CD4-positive, alpha-beta T cell treated with Interleukin-15 for 4 hours (primary cell): ENCODE measurements around the gene SMYD3.

Experiments
- DNase-seq: peaks from one replicate; pipeline ENCODE4 v3.0.0-alpha.2; 2020; ENCODE audit warnings: low spot score

Gene SMYD3

GRCh38 chr1:246176126-246177024 is 330.7 kb downstream of the SMYD3 start:
- DNase-seq: no peak

DNA sequence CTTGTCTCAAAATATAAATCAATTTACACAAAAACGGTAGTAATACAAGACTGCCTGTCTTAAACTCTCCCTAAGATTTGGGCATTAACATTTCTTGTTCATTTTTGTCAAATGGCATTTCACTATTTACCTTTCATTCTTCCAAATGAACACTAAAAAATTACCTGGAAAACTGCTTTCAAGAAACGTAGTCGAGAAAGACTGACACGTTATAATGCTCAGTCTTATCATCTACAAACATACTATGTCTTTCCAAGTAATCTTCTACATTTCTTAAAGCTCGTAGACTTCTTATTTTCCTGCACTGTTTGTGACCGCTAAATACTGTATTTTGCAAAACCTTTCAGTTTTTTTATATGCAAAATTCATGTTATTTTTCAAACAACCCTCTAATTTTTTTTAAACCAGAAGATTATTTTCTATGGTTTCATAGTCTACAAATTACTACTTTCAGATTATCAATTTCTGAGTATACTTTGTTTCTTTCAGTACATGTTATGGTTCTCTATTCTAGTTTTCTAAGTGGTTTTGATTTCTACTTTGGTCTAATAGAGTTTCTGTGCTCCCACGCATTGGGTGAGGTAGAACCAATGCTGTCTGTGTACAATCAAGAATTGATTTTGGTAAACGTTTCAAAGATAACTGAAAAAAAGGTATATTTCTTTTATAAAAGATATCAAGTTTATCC is 336.4 kb downstream of the SMYD3 start:
- DNase-seq: no peak

DNA sequence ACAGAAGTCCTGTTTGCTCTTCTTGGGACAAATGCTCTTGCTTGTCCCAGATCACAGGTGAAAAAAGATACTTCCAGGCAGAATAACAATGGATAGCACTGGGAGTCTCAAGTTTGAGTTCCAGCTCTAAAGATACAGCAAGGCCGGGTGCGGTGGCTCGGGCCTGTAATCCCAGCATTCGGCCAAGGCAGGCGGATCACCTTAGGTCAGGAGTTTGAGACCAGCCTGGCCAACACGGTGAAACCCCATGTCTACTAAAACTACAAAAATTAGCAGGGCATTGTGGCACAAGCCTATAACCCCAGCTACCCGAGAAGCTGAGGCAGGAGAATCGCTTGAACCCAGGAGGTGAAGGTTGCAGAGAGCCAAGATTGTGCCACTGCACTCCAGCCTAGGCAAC is 337.6 kb downstream of the SMYD3 start:
- no peak for DNase-seq

DNA sequence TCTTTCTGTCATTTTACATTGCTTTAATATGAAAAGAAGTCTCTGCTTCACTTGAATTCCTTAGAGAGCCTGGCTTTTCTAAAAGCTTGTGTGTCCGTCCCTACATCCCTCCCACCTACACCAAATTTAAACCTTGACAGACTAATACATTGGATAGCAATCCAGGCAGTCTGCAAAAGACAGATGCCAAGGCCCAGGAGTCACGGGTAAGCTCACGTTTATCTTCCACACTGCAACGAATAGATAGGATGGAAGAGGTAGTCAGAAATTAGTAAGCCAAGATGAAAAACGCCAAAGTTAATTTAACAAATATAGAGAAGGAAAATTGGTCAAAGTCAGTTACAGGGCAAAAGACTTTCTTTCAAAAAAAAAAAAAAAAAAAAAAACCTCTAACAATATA is 338.1 kb downstream of the SMYD3 start:
- DNase-seq: no peak

GRCh38 chr1:246166841-246167240 is 340.2 kb downstream of the SMYD3 start:
- DNase-seq: no peak

DNA sequence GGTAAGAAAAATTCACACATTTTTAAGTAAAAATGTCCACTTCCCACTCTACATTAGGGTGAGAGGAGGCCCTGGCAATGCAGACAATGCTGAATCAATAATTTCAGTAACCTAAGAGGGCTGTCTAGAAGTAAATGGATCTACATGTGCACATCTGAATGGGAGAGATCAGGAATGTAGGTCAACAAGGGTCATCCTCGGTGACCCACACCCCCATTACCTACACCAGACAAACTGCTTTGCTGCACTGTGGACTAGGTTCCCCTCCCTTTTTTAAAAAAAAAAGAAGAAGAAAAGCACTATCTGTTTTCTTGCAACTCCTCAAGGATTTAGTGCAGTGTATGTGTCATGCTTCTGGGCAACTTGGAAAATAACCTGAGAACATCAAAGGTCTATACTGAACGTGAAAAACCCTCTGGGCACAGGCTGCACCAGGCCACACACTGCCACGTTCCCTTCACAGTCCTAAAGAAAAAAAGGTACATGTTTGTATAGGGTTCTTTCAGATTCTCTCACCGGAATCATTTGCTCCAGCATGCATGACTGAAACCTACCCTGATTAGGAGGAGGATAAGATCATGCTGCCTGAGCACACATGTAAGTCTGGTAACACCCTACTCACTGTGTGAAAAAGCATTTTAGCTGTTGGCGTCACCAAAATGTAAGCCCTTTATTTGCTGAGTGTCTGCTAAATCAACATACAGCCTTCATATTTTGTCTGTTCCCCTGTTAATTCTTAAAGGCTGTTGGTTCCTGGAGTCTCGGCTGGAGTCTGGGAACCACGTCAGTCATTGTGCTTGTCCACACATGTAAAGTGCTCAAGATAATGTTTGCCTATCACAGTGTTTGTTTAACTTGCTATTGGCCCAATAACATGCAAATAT is 341.0 kb downstream of the SMYD3 start:
- DNase-seq: no peak

GRCh38 chr1:246164764-246165163 is 342.3 kb downstream of the SMYD3 start:
- no peak for DNase-seq

DNA sequence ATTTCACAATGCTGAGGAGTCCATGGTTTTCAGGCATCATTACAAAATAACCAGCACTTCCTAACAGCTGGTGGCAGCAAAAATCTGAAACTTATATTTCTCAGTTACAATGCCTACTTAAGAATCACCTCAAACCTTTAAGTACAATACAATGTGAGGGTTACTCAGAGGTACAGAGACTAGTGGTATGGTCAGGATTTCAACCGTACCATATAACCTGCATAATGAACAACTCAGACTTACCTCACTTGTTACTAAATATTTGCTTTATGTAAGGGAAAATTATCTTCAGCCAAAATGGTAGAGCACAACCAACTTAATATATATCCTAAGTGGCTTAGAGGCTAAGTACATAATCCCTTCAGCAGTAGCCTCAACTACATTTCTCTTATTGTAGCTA is 344.5 kb downstream of the SMYD3 start:
- no peak for DNase-seq

DNA sequence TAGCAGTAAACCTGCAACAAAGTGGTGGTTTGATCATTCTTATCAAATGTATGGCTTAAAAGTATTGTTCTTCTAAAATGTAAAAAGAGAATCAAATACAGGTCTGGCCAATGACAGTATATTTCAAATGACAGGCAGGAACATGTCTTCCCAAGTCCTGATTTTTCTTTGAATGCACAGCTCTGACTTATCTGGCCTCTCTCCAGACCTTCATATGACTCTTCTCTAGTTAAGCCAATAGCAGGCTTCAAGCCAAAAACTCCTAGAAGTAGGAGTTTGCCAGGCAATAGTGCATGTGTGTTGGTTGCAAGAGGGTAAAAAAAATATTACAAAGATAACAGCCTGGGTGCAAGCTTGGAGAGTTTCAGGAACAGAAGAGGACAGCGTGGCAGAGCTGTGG is 345.5 kb downstream of the SMYD3 start:
- DNase-seq: no peak

- no peak for DNase-seq
Observed at GRCh38 chr1:246160905-246161304, 346.2 kb downstream of the SMYD3 start.

GRCh38 chr1:246160374-246160773 is 346.7 kb downstream of the SMYD3 start:
- DNase-seq: no peak

GRCh38 chr1:246159279-246160227 is 347.5 kb downstream of the SMYD3 start:
- DNase-seq: no peak

- DNase-seq: no peak
Observed at GRCh38 chr1:246158131-246158530, 348.9 kb downstream of the SMYD3 start.

DNA sequence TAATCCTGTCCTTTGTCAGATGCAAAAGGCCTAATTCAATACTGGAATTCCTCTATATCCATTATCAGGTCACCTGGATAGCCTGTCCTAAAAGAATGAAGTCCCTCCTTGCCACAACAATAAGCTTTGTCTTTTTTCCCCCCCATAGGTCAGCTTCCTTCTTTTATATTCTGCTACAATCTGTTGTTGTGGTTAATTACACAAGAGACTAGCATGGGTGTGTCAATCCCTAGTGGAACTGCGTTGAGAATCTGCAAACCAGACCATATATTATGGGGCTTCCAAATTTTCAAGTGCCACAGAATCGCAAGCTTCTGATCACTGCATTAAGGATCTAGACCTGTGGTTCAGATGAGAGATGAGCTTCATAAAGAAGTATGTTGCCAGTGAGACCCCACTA is 349.6 kb downstream of the SMYD3 start:
- DNase-seq: no peak

- no peak for DNase-seq
Observed at GRCh38 chr1:246156847-246157246, 350.2 kb downstream of the SMYD3 start.

DNA sequence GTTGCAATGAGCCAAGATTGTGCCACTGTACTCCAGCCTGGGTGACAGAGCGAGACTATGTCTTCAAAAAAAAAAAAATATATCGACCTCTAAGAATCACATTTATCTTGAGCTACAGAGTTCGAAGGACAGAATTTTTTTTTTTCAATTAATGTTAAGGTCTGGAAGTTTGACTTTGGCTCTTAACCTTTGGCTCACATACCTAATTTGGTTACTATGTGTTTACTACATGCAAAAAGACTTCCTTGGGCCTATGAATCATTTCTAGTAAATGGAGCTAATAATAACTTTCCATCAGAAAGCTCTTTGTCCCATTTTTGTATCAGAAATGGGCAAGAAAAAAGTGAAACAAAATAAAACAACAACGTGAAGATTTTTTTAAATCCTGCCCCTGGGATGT is 351.2 kb downstream of the SMYD3 start:
- DNase-seq: no peak

- no peak for DNase-seq
Observed at GRCh38 chr1:246153796-246154212, 353.3 kb downstream of the SMYD3 start.

DNA sequence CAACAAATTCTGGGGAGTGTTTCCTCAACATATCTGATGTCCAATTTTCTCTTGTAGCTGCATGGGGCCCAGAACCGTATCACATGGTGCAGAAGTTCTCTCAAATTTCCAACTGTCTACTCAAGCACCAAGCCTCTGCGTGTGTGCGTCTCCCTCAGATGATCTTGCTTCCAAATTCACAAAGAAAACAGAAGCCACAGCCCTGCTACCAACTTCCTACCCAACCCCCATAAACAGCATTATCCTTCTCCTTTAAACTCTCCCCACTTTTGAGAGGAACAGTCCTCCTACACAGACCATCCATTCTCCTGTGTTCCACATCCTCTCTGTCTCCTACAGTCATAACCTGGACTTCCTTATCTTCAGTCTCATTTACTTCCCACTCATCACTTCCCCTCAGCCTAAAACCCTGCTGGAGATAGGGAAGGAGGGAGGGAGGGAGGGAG is 354.1 kb downstream of the SMYD3 start:
- DNase-seq: no peak

DNA sequence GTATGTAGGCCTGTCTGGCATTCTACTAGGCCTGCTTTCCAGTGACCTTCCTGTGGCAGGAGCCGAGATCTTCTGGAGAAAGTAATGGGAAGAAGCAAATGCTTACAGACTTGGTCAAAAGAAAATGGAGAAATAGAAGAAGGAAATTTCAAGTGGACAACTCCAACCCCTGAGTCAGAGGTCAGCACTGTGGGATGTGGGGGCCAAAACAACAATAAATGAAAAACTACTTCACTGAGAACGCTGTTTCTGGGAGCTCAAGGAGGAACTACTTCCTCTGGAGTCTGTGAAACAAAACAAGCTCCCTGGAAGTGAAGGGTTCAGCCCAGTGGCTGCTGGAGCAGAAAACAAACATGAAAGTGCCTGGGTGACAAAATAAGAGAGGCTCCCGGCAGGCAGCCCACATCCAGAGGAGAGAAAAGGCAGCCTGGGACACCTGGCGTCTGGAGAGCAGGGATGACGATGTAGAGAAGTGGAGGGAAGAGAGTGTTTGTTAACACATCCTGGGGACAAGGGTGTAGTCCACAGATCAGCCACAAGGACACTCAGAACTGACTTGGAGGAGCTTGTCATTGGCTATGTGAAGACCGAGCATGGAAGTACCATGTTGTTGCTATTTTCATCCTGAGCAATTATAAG is 355.2 kb downstream of the SMYD3 start:
- no peak for DNase-seq

- no peak for DNase-seq
Observed at GRCh38 chr1:246149543-246149942, 357.5 kb downstream of the SMYD3 start.
